ENCODE results near the gene WDR44. TPM values are rescaled to one million over a fixed set of nuclear protein-coding genes. Genes with fewer than 3 reads are reported as not detected.

Gene WDR44
- total and polyA plus RNA-seq, 2 of the 4 experiments (the other 2 are of a cell fraction), result 10.0 to 11.8 TPM

DNA sequence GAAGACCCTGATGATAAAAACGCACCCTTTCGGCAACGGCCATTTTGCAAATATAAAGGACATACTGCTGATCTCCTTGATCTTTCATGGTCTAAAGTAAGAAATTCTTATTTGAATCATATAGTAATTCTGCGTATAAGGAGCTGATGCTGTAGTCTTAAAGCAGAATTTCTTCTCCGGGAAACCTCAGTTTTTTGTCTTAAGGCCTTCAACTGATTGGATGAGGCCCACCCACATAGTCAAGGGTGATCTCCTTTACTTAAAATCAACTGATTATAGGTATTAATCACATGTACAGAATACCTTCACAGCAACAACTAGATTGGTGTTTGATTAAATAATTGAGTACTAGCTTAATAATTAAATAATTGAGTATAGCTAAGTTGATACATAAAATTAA lies 86.9 kb downstream of the WDR44 start:
- in situ Hi-C loops (cut with MboI; ENCODE audit: low sequenced_read_pairs), result no loop called here
- BruUV-seq (replicated peaks), result no TSS peak

More for the DNA sequence above, 86.9 kb downstream of the WDR44 start:
- Histone ChIP-seq H2BK120ac (ENCODE audit: low read depth, low read length) (no peak overlapping the region), H4K8ac (ENCODE audit: low read depth in 2 of 2, low read length in 2 of 2) (no peak overlapping the region), H3K27me3 (ENCODE audit: control insufficient read depth, insufficient read depth, low read length) (no peaks in the 10 kb centered on the region), H2AK9ac (replicated peaks; ENCODE audit: low read depth, low read length, poor library complexity) (no peak overlapping the region), H3K23ac (ENCODE audit: low read depth, low read length) (no peak overlapping the region), H3K18ac (ENCODE audit: low read depth, low read length) (no peak overlapping the region), H2BK5ac (ENCODE audit: low read depth, low read length, poor library complexity, severe bottlenecking) (no peak overlapping the region), H3K4me3 (ENCODE audit: insufficient read depth, low read depth, low read length) (no peak overlapping the region), H3K9me3 (ENCODE audit: control insufficient read depth, insufficient read depth, low read length) (no peaks in the 10 kb centered on the region), H4K91ac (ENCODE audit: insufficient read depth, low read depth, low read length) (no peak overlapping the region), H3K9me1 (ENCODE audit: insufficient read depth, low read length) (no peaks in the 10 kb centered on the region), H3K4ac (ENCODE audit: low read depth, low read length) (no peak overlapping the region), H2BK20ac (ENCODE audit: low read depth, low read length) (no peak overlapping the region), H3K79me1 (ENCODE audit: low read depth in 1 of 2, low read length in 2 of 2) (no peaks in the 10 kb centered on the region), H3K36me3 (ENCODE audit: control insufficient read depth, insufficient read depth, low read length) (0 out of 2 replicates have a peak, but pooled peaks cover 4% of the 10 kb centered on the region), H3K9ac (ENCODE audit: low read depth, low read length) (no peak overlapping the region), H4K20me1 (ENCODE audit: insufficient read depth, low read length) (no peaks in the 10 kb centered on the region), H3K4me1 (ENCODE audit: control insufficient read depth, insufficient read depth, low read length) (no peaks in the 10 kb centered on the region), H4K5ac (ENCODE audit: low read depth, low read length) (no peak overlapping the region), H3K56ac (ENCODE audit: extremely low read depth, insufficient read depth, low read length) (no peak overlapping the region), H3K4me2 (ENCODE audit: low read depth, low read length) (no peak overlapping the region), H2BK15ac (ENCODE audit: low read depth, low read length) (no peak overlapping the region), H2AK5ac (ENCODE audit: low read depth, low read length) (no peak overlapping the region), H2AFZ (replicated peaks; ENCODE audit: low read length, poor library complexity) (no peak overlapping the region), H3K14ac (replicated peaks; ENCODE audit: low read depth, low read length) (no peak overlapping the region), H3K27ac (ENCODE audit: insufficient read depth, low read length) (no peak overlapping the region)
- intact Hi-C loops (cut with micrococcal nuclease), result no loop called here
- ChIA-PET CTCF (no interaction called here), POLR2A (ENCODE audit: unreplicated experiment) (no interaction called here)
- ATAC-seq (ENCODE audit: low read depth) (no peak), DNase-seq (no peak)
- no CpG with 5 or more reads among the region's 5 CpGs for WGBS, 2 experiments (ENCODE audit: extremely low coverage in 2 of 2, insufficient read length in 1 of 2)
- TF ChIP-seq MAZ (IDR thresholded peaks at IDR 0.05; ENCODE audit: borderline replicate concordance, low read depth, low read length) (no peak), POLR2A (IDR thresholded peaks at IDR 0.05; ENCODE audit: low read depth, low read length) (no peak), CEBPB (IDR thresholded peaks at IDR 0.05; ENCODE audit: low read depth, low read length) (no peak), RAD21 (IDR thresholded peaks at IDR 0.05; ENCODE audit: low read length) (no peak), FOS (IDR thresholded peaks at IDR 0.05; ENCODE audit: low read depth, low read length) (no peak), SMC3 (IDR thresholded peaks at IDR 0.05; ENCODE audit: low read depth, low read length) (no peak), BHLHE40 (IDR thresholded peaks at IDR 0.05; ENCODE audit: low read depth, low read length) (no peak), MAFK (IDR thresholded peaks at IDR 0.05; ENCODE audit: low read depth, low read length) (no peak), CHD1 (IDR thresholded peaks at IDR 0.05; ENCODE audit: low read depth, low read length) (no peak), RFX5 (IDR thresholded peaks at IDR 0.05; ENCODE audit: low read depth, low read length) (no peak), MXI1 (IDR thresholded peaks at IDR 0.05; ENCODE audit: borderline replicate concordance, low read depth, low read length) (no peak), RCOR1 (IDR thresholded peaks at IDR 0.05; ENCODE audit: insufficient replicate concordance, low read length) (no peak)
- TF ChIP-seq, protein P1, sequence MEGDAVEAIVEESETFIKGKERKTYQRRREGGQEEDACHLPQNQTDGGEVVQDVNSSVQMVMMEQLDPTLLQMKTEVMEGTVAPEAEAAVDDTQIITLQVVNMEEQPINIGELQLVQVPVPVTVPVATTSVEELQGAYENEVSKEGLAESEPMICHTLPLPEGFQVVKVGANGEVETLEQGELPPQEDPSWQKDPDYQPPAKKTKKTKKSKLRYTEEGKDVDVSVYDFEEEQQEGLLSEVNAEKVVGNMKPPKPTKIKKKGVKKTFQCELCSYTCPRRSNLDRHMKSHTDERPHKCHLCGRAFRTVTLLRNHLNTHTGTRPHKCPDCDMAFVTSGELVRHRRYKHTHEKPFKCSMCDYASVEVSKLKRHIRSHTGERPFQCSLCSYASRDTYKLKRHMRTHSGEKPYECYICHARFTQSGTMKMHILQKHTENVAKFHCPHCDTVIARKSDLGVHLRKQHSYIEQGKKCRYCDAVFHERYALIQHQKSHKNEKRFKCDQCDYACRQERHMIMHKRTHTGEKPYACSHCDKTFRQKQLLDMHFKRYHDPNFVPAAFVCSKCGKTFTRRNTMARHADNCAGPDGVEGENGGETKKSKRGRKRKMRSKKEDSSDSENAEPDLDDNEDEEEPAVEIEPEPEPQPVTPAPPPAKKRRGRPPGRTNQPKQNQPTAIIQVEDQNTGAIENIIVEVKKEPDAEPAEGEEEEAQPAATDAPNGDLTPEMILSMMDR (conservative IDR thresholded peaks at IDR 0.05; ENCODE audit: low read depth, low read length), result no peak
- TF ChIP-seq, protein P2, sequence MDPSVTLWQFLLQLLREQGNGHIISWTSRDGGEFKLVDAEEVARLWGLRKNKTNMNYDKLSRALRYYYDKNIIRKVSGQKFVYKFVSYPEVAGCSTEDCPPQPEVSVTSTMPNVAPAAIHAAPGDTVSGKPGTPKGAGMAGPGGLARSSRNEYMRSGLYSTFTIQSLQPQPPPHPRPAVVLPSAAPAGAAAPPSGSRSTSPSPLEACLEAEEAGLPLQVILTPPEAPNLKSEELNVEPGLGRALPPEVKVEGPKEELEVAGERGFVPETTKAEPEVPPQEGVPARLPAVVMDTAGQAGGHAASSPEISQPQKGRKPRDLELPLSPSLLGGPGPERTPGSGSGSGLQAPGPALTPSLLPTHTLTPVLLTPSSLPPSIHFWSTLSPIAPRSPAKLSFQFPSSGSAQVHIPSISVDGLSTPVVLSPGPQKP (IDR thresholded peaks at IDR 0.05; ENCODE audit: borderline replicate concordance, low read depth, low read length), result no peak
- TF ChIP-seq, protein P3, sequence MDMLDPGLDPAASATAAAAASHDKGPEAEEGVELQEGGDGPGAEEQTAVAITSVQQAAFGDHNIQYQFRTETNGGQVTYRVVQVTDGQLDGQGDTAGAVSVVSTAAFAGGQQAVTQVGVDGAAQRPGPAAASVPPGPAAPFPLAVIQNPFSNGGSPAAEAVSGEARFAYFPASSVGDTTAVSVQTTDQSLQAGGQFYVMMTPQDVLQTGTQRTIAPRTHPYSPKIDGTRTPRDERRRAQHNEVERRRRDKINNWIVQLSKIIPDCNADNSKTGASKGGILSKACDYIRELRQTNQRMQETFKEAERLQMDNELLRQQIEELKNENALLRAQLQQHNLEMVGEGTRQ (IDR thresholded peaks at IDR 0.05; ENCODE audit: low read depth, low read length), result no peak
- dilution Hi-C loops (cut with HindIII; ENCODE audit: low sequenced_read_pairs, unreplicated experiment), result no loop called here

All from IMR-90 (cell line).